ENCODE results near the gene BRD1. TPM values are rescaled to one million over a fixed set of nuclear protein-coding genes. Genes with fewer than 3 reads are reported as not detected.

BRD1 gene
- total and polyA plus RNA-seq, 2 experiments from 2014 or later, result 25.0 to 25.9 TPM

DNA sequence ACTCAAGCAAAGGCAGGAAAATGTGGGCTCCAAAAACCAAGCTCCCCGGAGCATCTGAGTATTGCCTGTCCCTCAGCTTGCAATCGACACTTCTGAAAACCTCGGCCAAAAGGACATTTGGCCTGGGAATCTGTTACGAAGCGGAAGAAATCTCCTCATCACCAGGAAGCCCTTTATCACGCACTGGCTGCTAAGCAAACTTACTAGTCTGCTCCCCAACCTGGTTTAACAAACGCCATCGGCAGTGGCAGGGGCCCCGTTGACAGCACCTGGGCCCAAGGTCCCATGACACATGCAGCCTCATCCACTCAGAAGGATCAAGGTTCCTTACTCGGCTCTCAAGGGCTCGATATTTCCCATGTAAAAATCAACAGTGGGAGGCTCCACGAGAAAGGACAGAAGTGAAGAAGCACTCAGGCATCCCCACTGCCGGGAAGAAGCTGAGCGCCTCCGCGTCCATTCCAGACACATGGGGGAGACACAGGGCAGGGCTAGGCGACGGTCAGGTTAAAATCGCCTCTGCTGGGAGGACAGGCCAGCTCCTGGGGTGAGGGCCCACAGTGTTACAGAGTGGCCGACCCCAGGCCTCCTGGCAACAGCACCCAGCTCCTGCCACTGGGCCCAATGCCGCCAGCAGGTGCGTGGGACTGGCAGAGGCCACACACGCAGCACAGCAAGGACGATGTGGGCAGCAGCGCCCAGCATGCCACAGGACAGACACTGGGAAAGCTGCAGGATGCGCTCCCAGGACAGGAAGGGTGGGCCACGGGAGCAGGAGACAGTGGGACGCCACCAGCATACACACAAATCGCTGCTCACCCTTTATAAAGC, 27.1 kb downstream of the BRD1 start:
- WGBS (ENCODE audit: low lambda C conversion rate, missing lambda C conversion rate), result 89% methylated on average over 29 of the region's 29 CpGs
- no peak for TF ChIP-seq EZH2 (IDR thresholded peaks at IDR 0.05; ENCODE audit: borderline replicate concordance)
- TF ChIP-seq, protein P1, sequence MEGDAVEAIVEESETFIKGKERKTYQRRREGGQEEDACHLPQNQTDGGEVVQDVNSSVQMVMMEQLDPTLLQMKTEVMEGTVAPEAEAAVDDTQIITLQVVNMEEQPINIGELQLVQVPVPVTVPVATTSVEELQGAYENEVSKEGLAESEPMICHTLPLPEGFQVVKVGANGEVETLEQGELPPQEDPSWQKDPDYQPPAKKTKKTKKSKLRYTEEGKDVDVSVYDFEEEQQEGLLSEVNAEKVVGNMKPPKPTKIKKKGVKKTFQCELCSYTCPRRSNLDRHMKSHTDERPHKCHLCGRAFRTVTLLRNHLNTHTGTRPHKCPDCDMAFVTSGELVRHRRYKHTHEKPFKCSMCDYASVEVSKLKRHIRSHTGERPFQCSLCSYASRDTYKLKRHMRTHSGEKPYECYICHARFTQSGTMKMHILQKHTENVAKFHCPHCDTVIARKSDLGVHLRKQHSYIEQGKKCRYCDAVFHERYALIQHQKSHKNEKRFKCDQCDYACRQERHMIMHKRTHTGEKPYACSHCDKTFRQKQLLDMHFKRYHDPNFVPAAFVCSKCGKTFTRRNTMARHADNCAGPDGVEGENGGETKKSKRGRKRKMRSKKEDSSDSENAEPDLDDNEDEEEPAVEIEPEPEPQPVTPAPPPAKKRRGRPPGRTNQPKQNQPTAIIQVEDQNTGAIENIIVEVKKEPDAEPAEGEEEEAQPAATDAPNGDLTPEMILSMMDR (IDR thresholded peaks at IDR 0.05; ENCODE audit: poor library complexity), result no peak
- no peak for TF ChIP-seq EZH2phosphoT487 (IDR thresholded peaks at IDR 0.05; ENCODE audit: low read depth, severe bottlenecking, unreplicated experiment)
- H3K4me3 ChIP-seq, result no peak overlapping the region
- H3K27ac ChIP-seq, result no peak overlapping the region
- peaks cover 92% of the 10 kb centered on the region for H4K20me1 ChIP-seq (ENCODE audit: insufficient read depth, poor library complexity, severe bottlenecking)
- peaks cover 94% of the 10 kb centered on the region for H3K79me2 ChIP-seq
- no peak overlapping the region for H3K4me2 ChIP-seq
- no peaks in the 10 kb centered on the region for H3K36me3 ChIP-seq (replicated peaks; ENCODE audit: insufficient read depth, low read depth)
- H2AFZ ChIP-seq, result no peak overlapping the region
- no peak for DNase-seq (ENCODE audit: low spot score)
- H3K9me3 ChIP-seq (ENCODE audit: low read depth), result no peaks in the 10 kb centered on the region
- H3K9me2 ChIP-seq (replicated peaks; ENCODE audit: insufficient read depth), result no peaks in the 10 kb centered on the region
- H3K4me1 ChIP-seq (ENCODE audit: insufficient read depth), result no peaks in the 10 kb centered on the region
- H3K27me3 ChIP-seq, result no peaks in the 10 kb centered on the region

DNA sequence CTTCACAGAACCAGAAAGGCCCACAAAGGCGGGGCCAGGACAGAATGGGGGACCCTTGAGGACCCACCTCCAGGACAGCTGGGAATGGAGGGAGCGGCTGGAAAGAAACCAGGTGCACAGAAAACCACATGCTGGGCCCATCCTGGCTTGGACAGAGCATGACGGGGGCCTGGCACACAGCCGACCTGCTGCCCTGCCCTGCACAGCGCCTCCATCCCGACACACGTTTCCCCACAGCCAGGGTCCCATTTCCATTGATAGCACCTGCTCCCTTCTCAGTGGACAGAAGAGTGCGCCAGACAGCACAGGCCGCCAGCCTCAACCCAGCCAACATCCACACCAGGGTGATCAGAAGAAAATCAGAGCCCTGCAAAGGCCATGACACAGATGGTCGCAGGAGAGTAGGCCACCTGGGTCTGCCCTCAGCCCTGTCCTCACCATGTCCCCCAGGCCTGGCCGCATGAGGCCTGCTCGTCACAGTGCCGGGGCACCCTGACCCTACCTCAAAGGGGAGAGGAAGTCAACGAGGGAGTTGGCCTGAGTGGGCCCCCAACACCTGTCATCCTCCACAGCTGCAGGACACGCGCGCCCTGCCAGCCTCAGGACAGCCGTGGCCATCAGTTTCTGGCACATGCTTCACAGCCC, 28.1 kb downstream of the BRD1 start:
- Histone ChIP-seq H3K4me1 (ENCODE audit: insufficient read depth) (no peaks in the 10 kb centered on the region), H3K36me3 (replicated peaks; ENCODE audit: insufficient read depth, low read depth) (no peaks in the 10 kb centered on the region), H2AFZ (no peak overlapping the region), H4K20me1 (ENCODE audit: insufficient read depth, poor library complexity, severe bottlenecking) (peaks cover 92% of the 10 kb centered on the region), H3K27ac (no peak overlapping the region), H3K4me2 (no peak overlapping the region), H3K9me3 (ENCODE audit: low read depth) (no peaks in the 10 kb centered on the region), H3K9me2 (replicated peaks; ENCODE audit: insufficient read depth) (no peaks in the 10 kb centered on the region), H3K79me2 (peaks cover 94% of the 10 kb centered on the region), H3K27me3 (no peaks in the 10 kb centered on the region), H3K4me3 (no peak overlapping the region)
- 95% methylated on average over 17 of the region's 18 CpGs for WGBS (ENCODE audit: low lambda C conversion rate, missing lambda C conversion rate)
- TF ChIP-seq EZH2phosphoT487 (IDR thresholded peaks at IDR 0.05; ENCODE audit: low read depth, severe bottlenecking, unreplicated experiment), result no peak
- TF ChIP-seq, protein P1 (IDR thresholded peaks at IDR 0.05; ENCODE audit: poor library complexity), result no peak
- no peak for TF ChIP-seq EZH2 (IDR thresholded peaks at IDR 0.05; ENCODE audit: borderline replicate concordance)
- DNase-seq (ENCODE audit: low spot score), result no peak

DNA sequence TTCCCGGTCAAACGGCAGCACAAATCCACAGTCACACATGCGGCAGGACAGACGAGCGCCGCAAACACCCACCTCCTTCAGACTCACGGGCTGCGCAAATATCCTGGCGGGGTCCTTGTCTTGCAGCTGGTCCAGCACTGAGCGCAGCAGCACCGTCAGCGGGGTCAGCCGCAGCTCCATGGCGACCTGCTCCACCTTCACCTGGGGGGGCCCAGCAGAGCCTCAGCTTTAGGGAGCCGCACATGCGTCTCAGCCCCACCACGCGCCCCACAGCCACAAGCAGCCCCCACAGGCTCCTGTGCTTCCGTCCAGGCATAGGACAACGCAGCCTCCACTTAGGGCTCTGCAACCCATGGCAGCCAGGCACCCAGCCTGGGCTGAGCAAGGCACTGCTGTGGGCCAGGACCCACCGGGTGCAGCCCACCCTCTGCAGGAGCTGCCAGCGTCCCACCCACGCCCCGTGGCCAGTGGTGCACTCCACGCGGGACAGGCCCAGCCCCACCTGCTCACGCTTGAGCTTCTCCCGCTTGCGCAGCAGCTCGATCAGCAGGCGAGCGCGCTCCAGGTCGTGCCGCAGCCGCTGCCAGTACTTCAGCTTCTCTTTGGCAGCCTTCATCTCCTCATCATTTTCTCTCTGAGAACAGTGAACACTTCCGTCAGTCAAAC, 29.1 kb downstream of the BRD1 start:
- H3K9me3 ChIP-seq (ENCODE audit: low read depth), result no peaks in the 10 kb centered on the region
- H3K27me3 ChIP-seq, result no peaks in the 10 kb centered on the region
- H3K4me1 ChIP-seq (ENCODE audit: insufficient read depth), result no peaks in the 10 kb centered on the region
- DNase-seq (ENCODE audit: low spot score), result no peak
- 95% methylated on average over 35 of the region's 37 CpGs for WGBS (ENCODE audit: low lambda C conversion rate, missing lambda C conversion rate)
- no peak overlapping the region for H3K27ac ChIP-seq
- H3K79me2 ChIP-seq, result peaks cover 94% of the 10 kb centered on the region
- no peak overlapping the region for H2AFZ ChIP-seq
- H4K20me1 ChIP-seq (ENCODE audit: insufficient read depth, poor library complexity, severe bottlenecking), result peaks cover 91% of the 10 kb centered on the region
- no peaks in the 10 kb centered on the region for H3K9me2 ChIP-seq (replicated peaks; ENCODE audit: insufficient read depth)
- no peaks in the 10 kb centered on the region for H3K36me3 ChIP-seq (replicated peaks; ENCODE audit: insufficient read depth, low read depth)
- H3K4me2 ChIP-seq, result no peak overlapping the region
- H3K4me3 ChIP-seq, result no peak overlapping the region
- TF ChIP-seq, protein P1 (IDR thresholded peaks at IDR 0.05; ENCODE audit: poor library complexity), result no peak
- no peak for TF ChIP-seq EZH2phosphoT487 (IDR thresholded peaks at IDR 0.05; ENCODE audit: low read depth, severe bottlenecking, unreplicated experiment)
- TF ChIP-seq EZH2 (IDR thresholded peaks at IDR 0.05; ENCODE audit: borderline replicate concordance), result no peak
